ENCODE measurements around the gene PRDM16. TPM values are rescaled to one million over a fixed set of nuclear protein-coding genes. Genes with fewer than 3 reads are reported as not detected.

The PRDM16 gene
- total RNA-seq, 4 donors from 2014 or later, result 5.4 to 13.2 (median 7.7) TPM

DNA sequence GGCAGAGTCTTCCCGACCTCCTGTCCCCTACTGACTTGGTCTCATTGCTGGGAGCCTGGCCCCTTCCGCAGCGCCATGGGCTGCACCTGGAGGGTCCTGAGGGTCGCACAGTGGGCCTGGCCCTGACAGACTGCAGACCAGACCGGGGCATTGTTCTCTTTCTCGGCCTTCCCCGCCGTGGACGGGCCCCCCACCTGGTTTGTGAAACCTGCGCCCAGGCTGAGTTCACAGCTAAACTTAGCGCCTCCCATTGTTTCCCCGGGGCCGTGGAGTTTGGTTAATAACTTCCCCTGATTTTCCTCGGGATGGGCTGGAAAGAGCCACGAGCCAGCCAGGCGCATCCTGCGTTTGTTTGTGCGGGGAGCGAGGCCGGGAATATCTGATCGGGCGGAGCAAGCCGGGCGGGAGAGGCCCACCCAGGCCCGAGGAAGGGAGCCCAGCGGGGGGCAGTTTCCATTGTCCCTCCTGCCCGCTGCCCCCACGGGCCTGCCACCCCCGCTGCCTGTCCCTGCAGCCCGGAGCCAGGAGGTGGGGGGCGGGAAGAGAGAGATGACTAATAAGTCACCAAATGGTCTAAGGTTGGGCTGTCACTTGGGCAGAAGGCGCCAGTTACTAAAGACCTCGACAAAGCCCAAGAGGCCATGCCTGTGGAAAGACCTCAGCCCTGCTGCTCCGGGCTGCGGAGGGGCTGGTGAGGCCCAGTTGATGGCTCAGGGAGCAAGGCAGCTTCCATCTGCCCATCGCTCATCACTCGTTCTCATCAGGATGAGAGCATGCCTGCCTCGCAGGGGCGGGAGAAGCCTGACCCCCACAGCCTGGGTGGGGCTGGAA, 346.5 kb downstream of the PRDM16 start:
- Histone ChIP-seq H3K4me1 (peaks cover 0 to 3% (median 0%) of the 10 kb centered on the region in 4 donors), H3K4me3 (no peak overlapping the region), H3K27me3 (no peaks in the 10 kb centered on the region), H3K36me3 (no peaks in the 10 kb centered on the region), H3K9me3 (peaks cover 0 to 10% (median 5%) of the 10 kb centered on the region in 4 donors), H3K27ac (peak overlapping the region in 2 of 4 donors; percentile 8 to 30)
- no peak for TF ChIP-seq POLR2A (IDR thresholded peaks at IDR 0.05)
- TF ChIP-seq, protein P1, sequence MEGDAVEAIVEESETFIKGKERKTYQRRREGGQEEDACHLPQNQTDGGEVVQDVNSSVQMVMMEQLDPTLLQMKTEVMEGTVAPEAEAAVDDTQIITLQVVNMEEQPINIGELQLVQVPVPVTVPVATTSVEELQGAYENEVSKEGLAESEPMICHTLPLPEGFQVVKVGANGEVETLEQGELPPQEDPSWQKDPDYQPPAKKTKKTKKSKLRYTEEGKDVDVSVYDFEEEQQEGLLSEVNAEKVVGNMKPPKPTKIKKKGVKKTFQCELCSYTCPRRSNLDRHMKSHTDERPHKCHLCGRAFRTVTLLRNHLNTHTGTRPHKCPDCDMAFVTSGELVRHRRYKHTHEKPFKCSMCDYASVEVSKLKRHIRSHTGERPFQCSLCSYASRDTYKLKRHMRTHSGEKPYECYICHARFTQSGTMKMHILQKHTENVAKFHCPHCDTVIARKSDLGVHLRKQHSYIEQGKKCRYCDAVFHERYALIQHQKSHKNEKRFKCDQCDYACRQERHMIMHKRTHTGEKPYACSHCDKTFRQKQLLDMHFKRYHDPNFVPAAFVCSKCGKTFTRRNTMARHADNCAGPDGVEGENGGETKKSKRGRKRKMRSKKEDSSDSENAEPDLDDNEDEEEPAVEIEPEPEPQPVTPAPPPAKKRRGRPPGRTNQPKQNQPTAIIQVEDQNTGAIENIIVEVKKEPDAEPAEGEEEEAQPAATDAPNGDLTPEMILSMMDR (IDR thresholded peaks at IDR 0.05), result no peak
- no peak for DNase-seq

DNA sequence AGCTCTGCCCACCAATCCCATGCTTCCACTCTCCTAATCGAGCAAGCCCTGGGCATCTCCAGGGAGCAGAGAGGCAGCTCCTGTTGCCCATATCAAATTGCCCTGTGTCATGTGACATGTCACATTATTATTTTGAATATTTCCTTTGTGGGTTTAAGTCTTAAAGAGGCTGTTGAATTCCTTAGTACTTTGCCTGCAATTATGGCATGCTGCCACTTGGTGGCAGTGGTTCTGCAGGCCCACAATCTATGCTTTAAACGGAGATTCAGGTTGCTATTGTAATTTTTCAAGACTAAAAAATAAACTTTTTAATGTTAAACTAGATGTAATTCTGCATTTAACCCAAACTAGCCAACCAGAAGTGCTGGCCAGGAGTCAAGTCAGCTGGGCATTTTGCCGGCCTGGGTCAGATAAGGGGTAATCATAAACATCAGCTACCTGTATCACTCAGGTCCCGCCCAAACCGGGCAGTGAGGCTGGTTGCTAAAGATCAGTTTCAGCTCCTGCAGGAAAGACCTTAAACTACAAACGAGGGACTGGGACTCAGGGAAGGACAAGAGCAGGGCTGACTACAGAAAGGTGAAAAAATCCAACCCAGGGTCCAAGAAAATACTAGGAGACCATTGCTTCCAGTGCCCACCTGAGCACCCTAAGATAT, 348.2 kb downstream of the PRDM16 start:
- peaks cover 0 to 10% (median 5%) of the 10 kb centered on the region in 4 donors for H3K9me3 ChIP-seq
- TF ChIP-seq, protein P1 (IDR thresholded peaks at IDR 0.05), result peak in 3 of 6 experiments; percentile 35 to 40 (median 40)
- TF ChIP-seq POLR2A (IDR thresholded peaks at IDR 0.05), result no peak
- no peak overlapping the region for H3K27ac ChIP-seq
- DNase-seq, result no peak
- H3K4me1 ChIP-seq, result peaks cover 0 to 3% (median 0%) of the 10 kb centered on the region in 4 donors
- no peaks in the 10 kb centered on the region for H3K27me3 ChIP-seq
- H3K36me3 ChIP-seq, result no peaks in the 10 kb centered on the region
- no peak overlapping the region for H3K4me3 ChIP-seq

DNA sequence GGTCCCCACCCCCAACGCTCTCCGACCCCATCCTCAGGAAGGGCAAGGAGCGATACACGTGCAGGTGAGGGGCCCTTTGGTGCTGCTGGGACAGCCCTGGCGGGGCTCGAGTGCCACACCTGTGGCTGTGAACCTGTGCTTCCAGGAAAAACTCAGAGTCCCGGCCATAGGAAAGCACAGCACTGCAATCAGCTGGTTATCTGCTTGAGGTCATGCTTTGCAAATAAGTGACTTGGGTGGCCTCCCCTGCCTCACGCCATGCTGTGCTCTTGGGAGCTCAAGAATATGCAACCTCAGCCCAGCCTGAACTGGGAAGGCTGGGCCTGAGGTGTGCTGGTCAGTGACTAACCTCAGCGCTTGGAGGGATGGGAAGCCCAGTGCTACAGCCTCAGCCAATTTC, 348.9 kb downstream of the PRDM16 start:
- DNase-seq, result no peak
- no peak for TF ChIP-seq POLR2A (IDR thresholded peaks at IDR 0.05)
- TF ChIP-seq, protein P1 (IDR thresholded peaks at IDR 0.05), result no peak
- Histone ChIP-seq H3K4me3 (no peak overlapping the region), H3K27me3 (no peaks in the 10 kb centered on the region), H3K9me3 (peaks cover 0 to 10% (median 5%) of the 10 kb centered on the region in 4 donors), H3K4me1 (peaks cover 0 to 3% (median 0%) of the 10 kb centered on the region in 4 donors), H3K27ac (no peak overlapping the region), H3K36me3 (no peaks in the 10 kb centered on the region)

DNA sequence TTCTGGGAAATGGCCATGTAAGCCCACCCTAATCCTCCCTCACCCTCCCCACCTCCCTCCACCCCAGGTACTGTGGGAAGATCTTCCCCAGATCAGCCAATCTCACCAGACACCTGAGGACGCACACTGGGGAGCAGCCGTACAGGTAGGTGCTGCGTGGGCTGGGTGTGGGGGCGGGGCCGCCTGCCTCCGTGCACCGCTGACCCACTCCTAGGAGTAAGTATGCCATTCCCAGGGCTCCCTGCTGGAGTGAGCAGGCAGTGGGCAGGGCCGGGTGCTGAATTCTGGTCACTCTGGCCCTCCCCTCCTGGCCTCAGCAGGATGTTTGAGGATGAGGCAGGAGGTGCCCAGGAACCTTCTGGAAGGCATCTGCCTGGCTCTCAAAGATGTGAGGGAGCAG, 349.6 kb downstream of the PRDM16 start:
- DNase-seq, result no peak
- no peak overlapping the region for H3K27ac ChIP-seq
- TF ChIP-seq, protein P1 (IDR thresholded peaks at IDR 0.05), result no peak
- no peak for TF ChIP-seq POLR2A (IDR thresholded peaks at IDR 0.05)
- peaks cover 0 to 10% (median 5%) of the 10 kb centered on the region in 4 donors for H3K9me3 ChIP-seq
- peaks cover 0 to 9% (median 0%) of the 10 kb centered on the region in 4 donors for H3K4me1 ChIP-seq
- no peak overlapping the region for H3K4me3 ChIP-seq
- H3K36me3 ChIP-seq, result no peaks in the 10 kb centered on the region
- H3K27me3 ChIP-seq, result no peaks in the 10 kb centered on the region

DNA sequence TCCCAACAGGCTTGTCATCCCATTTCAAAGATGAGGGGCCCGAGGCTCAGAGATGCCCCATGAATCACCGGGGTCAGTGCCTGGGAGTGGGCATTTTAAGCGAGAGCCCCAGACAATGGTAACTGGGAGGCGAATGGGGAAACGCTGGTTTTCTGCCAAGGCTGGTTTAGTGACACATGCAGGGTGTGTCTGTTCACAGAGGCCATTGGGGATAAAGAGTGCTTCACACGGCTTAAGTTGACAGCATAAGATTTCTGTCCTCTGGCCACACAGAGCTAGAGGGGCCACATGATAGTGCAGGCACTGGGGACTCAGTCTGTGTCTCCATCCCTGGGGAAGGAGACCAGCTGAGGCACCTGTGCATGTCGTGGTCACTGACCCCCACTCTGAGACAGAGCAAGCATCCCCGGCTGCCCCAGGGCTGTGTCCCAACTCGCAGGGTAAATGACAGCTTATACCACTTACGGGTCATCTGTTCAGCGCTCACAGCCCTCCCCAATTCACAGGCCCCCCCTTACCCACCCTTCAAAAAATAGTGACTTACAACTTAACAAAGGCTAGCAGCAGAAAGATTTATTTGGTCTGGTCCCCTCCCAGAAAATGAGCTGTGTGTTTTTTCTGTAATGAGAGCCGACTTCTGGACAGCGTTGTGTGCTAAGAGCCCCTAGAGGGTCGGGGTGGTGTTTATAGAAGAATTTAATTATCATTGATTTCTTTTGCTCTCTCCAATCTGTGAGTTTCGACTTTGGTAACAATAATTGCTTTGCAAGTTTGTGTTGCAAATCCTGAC, 350.6 kb downstream of the PRDM16 start:
- Histone ChIP-seq H3K27me3 (no peaks in the 10 kb centered on the region), H3K27ac (no peak overlapping the region), H3K9me3 (peaks cover 0 to 10% (median 5%) of the 10 kb centered on the region in 4 donors), H3K4me1 (peaks cover 0 to 19% (median 1%) of the 10 kb centered on the region in 4 donors), H3K36me3 (no peaks in the 10 kb centered on the region), H3K4me3 (no peak overlapping the region)
- no peak for TF ChIP-seq POLR2A (IDR thresholded peaks at IDR 0.05)
- TF ChIP-seq, protein P1 (IDR thresholded peaks at IDR 0.05), result no peak
- peak in 1 of 3 donors; percentile 70 for DNase-seq
